ENCODE measurements around the gene PROZ.

Gene PROZ

GRCh38 chr13:113120300-113121182, 37.9 kb upstream of the PROZ start:
- FAIRE-seq, result no peak

DNA sequence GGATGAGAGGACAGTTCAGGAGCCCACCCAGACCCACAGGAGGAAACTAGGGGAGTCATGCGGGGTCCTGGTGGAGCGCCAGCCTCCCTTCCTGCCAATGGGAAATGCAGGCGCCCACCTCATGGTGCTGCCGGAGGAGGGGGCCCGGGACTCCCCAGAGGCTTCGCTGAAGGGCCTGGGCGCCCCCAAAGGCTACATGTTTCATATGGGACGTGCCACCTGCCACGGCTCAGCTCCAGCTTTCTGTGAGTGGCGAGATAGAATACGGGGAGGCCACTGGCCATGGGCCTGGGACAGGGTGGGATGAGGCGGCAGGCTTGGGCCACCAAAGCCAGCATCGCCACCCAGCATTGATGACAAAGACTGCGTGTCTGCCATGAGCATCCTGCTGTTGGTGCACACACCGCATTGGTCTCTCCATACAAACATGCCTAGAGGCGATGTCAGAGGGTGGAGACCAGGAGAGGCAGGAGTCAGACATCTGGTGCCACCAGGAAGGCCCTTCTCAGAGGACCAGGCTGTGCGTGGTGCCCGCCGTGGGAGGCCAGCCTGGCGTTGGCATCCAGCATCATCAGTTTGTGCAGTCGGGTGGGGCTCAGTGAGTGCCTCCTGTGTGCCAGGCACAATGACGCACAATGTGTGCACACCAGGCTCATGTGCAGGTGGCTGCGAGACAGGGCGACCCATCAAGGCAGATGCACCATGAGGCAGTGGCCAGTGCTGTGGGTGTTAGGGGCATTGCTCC, 37.1 kb upstream of the PROZ start:
- FAIRE-seq, result no peak

GRCh38 chr13:113121928-113122471, 36.4 kb upstream of the PROZ start:
- FAIRE-seq, result no peak

- no peak for FAIRE-seq
Measured at GRCh38 chr13:113122550-113123225, 35.8 kb upstream of the PROZ start, which contains the start of gene F10. Gene F10 (plus strand): TSS chr13:113122799. CDS start chr13:113122856, 57 bp downstream.

DNA sequence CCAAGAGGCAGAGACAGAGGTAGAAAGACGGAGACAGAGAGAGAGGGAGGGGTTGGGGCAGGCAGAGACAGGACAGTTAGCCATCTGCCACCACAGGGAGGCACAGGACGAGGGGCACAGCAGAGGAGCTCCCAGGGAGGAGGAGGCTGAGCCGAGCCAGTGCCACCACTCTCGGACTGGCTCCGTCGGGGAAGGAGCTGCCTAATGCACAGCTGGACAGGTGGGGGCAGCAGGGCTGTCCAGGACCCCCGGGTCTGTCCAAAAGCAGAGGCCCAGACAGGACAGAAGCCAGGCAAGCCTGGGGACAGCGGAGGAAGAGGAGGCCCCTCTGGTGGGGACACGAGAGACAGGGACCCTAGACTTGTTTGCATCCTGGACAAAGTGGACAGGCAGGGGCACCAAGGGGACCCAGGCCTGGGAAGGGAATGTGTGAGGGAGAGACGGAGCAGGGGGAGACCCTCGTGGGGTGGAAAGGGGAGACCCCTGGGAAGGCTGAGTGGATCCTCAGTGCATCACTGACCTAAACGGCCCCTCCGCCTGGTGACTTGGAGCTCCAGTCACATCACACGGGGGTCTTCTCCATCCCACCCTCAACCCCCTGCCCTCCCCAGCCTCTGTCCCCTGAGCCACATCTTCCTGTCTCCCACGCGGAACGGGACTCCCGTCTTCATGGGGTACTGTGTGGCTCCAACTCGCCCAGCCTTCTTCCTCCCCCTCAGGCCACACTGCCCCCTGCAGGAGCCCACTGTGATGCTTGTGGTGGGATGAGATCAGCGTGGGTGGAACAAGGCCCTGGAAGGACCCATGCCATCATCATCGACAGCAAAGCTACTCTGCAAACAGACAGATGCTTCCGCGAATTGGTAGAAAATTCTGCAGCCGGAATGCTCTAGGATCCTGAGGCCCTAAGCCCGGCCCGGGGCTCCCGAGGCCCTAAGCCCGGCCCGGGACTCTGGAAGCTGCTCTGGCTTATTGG, 34.9 kb upstream of the PROZ start:
- FAIRE-seq, result no peak

DNA sequence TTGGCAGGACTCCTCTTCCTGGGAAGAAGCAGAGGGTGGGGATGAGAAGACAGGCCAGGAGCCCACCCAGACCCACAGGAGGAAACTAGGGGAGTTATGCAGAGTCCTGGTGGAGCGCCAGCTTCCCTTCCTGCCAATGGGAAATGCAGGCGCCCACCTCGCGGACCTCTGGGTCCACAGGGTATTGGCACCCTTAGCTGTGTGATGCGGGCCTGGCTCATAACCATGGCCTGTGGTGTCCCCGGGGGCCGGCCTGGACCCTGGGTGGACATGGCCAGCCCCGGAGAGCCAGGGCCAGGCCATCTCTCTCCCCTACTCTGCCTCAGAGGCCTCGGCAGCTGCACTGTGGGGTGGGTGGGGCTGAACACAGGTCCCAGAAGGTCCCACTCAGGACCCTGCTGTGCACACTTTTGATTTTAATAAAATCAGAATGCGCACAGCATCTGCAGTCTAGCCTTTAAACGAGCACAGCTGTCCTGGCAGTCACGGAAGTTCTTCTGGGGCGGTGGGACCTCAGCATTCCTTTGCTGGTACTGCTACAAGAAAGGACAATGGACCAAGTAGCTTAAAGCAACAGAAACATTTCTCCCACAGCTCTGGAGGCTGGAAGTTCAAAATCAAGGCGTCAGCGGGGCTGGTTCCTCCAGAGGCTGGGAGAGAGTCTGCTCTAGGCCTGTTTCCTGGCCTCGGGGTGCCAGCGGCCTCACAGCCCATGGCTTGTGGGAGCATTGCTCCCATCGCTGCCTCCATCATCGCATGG, 34.1 kb upstream of the PROZ start:
- FAIRE-seq, result no peak

GRCh38 chr13:113125506-113126264, 32.8 kb upstream of the PROZ start:
- no peak for FAIRE-seq

- FAIRE-seq, result no peak
Measured at GRCh38 chr13:113126265-113127150, 31.9 kb upstream of the PROZ start.

DNA sequence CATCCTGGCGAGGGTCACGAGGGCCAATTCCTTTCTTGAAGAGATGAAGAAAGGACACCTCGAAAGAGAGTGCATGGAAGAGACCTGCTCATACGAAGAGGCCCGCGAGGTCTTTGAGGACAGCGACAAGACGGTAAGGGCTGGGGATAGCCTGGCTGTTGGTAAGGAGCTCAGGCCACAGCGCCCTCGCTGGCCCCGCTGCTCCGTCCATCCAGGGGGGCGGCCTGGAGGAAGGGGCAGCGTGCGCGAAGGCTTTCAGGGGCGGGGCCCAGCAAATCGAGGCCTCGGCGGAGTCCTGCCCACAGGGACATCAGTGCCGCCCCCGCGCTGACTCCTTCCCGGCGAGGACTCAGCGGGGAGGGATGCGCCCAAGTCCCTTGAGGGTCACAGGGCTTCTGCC, 29.0 kb upstream of the PROZ start:
- no peak for FAIRE-seq

DNA sequence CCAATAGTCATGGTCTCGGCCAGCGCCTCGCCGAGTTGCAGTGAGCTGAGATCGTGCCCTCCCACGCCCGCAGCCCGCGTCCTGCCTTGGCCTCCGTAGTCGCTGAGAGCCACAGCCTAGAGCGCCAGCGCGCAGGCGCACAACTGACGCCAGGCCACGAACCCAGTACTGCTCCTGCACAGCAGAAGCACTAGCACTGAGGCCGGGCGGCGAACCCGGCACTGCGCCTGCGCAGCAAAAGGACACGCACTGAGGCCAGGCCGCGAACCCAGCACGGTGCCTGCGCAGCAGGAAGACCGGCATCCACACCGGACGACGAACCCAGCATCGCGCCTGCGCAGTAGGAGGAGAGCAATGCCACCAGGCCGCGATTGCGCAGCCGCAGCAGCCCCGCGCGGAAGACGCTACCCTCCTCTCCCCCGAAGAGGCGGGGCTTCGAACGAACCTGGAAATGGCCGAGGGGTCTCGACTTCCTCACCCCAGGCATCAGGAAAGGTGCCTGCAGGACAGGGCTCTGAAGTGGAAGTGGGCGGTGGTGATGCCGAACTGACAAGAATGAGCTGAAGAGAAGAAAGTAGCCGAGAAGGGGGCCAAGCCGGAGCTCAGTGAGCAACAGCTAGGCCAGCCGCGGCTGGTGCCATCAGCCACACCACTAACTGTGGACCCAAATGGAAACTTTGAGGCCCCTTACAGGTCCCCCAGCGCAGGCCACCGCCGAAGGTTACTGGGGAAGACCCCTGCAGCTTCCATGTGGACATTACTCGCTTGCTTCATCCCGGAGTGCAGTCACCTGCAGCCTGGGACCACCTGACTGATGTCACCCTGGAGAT, 28.3 kb upstream of the PROZ start:
- no peak for FAIRE-seq

GRCh38 chr13:113135281-113135760, 23.1 kb upstream of the PROZ start:
- FAIRE-seq, result no peak

- FAIRE-seq, result no peak
Measured at GRCh38 chr13:113137691-113138298, 20.7 kb upstream of the PROZ start.

DNA sequence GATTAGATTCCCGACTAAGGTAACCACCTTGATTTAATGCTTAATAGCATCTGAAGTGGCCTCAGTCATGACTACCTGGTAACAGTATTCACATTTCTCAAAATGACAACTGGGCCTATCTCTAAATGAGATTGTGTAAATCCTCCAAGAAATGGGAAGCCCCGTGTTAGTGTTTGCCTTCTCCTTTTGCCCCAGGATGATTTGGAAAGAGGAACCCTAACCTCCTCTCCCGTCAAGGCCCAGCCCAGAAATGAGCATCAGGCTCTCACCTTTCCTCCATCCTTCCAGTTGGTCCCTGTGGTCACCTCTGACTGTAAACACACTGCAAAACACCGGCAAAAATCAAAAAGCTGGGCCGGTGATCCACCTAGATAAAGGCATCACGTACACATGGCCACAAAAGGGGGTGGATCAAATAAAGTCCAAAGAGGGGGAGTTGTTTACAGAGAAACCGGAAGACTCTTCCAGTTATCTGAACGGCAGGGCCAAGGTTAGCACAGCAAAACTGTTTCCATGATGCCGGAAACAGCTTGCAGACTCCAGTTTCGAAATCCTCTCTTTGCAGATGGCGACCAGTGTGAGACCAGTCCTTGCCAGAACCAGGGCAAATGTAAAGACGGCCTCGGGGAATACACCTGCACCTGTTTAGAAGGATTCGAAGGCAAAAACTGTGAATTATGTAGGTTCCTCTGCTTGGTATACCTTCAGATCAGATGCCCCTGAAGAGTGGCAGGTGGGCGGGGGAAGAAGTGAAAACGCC, 19.5 kb upstream of the PROZ start:
- no peak for FAIRE-seq

GRCh38 chr13:113139577-113139976, 18.9 kb upstream of the PROZ start:
- no peak for FAIRE-seq

GRCh38 chr13:113140677-113141600, 17.5 kb upstream of the PROZ start:
- no peak for FAIRE-seq

DNA sequence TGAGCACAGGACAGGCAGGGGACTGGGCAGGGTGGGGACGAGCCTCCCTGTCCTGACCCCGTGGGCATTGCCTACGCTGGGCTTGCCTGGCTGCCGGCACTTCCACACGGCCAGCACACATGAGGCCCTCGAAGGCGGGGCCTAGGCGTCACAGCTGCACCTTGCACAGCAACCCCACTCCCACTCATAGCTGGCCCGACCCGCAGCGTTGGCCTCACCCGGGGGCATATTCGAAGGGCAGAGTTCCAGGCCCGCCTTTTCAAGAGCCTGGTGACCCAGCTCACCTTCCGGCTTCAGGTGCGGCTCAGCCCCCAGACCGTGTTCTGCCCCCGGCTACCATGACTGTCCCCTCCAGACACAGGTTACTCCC, 16.9 kb upstream of the PROZ start:
- no peak for FAIRE-seq
